SU-DHL-6 (cell line): ENCODE data around the gene MBOAT1.

Source experiments
- CTCF ChIP-seq: fragments of 200-600 bp; sonication (generic); IDR thresholded peaks from one replicate; pipeline ENCODE4 v1.5.1; 2017; ENCODE audit warnings: antibody characterized with exemption, mild to moderate bottlenecking, low read length, moderate library complexity; ENCODE audit not compliant: insufficient read depth, poor library complexity, severe bottlenecking
- EZH2phosphoT487 ChIP-seq: fragments of 200-600 bp; sonication (generic), shearing (Covaris generic); conservative IDR thresholded peaks from 2 replicates; pipeline ENCODE4 v1.6.1; 2018; ENCODE audit warnings: mild to moderate bottlenecking, antibody characterized with exemption, low read length, moderate library complexity, mixed read lengths

- no peak for TF ChIP-seq CTCF
- no peak for TF ChIP-seq EZH2phosphoT487
Measured at GRCh38 chr6:20188630-20189075, 23.6 kb downstream of the MBOAT1 start.
